Muscle of leg (tissue), 11 donors: Measurements from ENCODE around the gene COMMD3. TPM values are rescaled to one million over a fixed set of nuclear protein-coding genes. Genes with fewer than 3 reads are reported as not detected.

Experiments
- DNase-seq: peaks from one replicate; pipeline ENCODE4 v3.0.0; 2013
- H3K27ac ChIP-seq: one replicate; pipeline ENCODE4 v1.5.1; 2013; ENCODE audit warnings: mild to moderate bottlenecking, low read length, control low read depth
- H3K27me3 ChIP-seq: one replicate; pipeline ENCODE4 v1.6.1; 2013; ENCODE audit warnings: low read length; ENCODE audit not compliant: control insufficient read depth, insufficient read depth
- H3K36me3 ChIP-seq: one replicate; pipeline ENCODE4 v1.6.1; 2013; ENCODE audit warnings: low read length; ENCODE audit not compliant: control insufficient read depth, insufficient read depth
- H3K4me1 ChIP-seq: one replicate; pipeline ENCODE4 v1.6.1; 2013; ENCODE audit warnings: low read length; ENCODE audit not compliant: control insufficient read depth, insufficient read depth
- H3K4me3 ChIP-seq: one replicate; pipeline ENCODE4 v1.5.1; 2013; ENCODE audit warnings: low read length, control low read depth
- H3K9me3 ChIP-seq: replicated peaks from 2 replicates; pipeline ENCODE4 v1.6.1; 2013; ENCODE audit warnings: low read depth, low read length; ENCODE audit not compliant: control insufficient read depth
- WGBS: methylation state at CpG from one replicate; pipeline ENCODE4 v1.1.5; 2013; ENCODE audit warnings: missing lambda C conversion rate; ENCODE audit not compliant: insufficient coverage; 5-methylcytosine and 5-hydroxymethylcytosine counted together
- polyA plus RNA-seq, 8 donors: library from polyadenylated mRNA; unstranded; fragments of 120-200 nt; gene quantifications; one replicate each; pipeline versions ENCODE4 v1.2.1 to v1.2.3, GENCODE V29; 2013; ENCODE audit warnings: inconsistent platforms in 1 of 8, low replicate concordance in 1 of 8; ENCODE audit not compliant: insufficient read length in 8 of 8, insufficient read depth in 1 of 8
- total RNA-seq: library from RNA; stranded (reverse); fragments of 120-200 nt; gene quantifications from one replicate; pipeline ENCODE4 v1.2.4, GENCODE V29; 2013

COMMD3 gene
- total and polyA plus RNA-seq, 9 donors: 54.8 to 73.3 (median 66.0) TPM

DNA sequence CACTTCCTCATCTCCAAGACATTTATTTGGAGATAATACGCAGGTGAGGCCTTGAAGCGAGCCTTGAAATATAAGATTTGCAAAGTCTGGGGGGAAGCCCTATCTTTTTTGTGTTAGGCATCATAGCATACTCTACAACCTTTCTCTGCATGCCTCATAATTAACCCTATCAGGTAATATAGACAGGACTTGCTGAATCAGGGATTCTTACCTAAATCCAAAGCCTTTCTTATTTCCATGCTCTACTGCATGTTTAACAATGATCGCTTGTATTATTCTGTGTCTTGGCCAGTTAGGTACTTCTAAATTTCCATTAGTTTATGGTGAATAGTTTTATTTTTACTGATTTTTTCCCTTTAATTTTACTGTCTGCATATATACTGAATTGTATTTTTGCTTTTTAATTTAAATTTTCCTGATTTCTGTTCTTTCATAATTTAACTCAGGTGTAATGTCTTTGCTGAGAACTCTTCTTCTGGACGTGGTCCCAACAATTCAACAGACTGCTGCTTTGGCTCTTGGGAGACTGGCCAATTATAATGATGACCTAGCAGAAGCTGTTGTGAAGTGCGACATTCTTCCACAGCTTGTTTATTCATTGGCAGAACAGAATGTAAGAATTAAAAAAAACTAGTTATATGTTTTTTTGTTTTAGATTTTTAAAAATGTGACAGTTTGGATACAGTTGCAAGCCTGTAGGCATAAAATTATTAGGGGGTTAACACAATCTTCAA lies 48.4 kb downstream of the COMMD3 start:
- Histone ChIP-seq H3K27me3 (no peaks in the 10 kb centered on the region), H3K27ac (no peak overlapping the region), H3K4me1 (no peaks in the 10 kb centered on the region), H3K9me3 (no peaks in the 10 kb centered on the region), H3K4me3 (no peak overlapping the region), H3K36me3 (no peaks in the 10 kb centered on the region)
- DNase-seq: no peak
- no CpG with 5 or more reads among the region's 5 CpGs for WGBS

DNA sequence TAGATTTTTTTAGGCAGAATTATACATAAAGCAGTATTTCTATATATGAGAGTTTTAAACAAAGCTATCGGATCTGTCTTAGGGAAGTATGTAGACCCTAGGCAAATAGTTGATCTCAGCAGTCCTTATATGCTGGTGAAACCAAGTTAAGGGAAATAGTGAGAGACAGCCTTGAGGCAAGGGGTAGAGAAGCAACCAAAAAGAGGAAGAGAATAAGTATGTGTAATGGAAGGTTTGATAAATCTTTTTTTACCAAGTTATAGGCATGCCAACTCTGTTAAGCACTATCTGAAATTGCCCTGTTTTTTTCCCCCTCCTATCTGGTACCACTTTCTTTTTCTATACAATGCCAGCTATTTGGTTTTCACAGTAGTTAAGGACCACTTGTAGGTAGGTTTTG lies 49.0 kb downstream of the COMMD3 start:
- Histone ChIP-seq H3K4me1 (no peaks in the 10 kb centered on the region), H3K4me3 (no peak overlapping the region), H3K27me3 (no peaks in the 10 kb centered on the region), H3K27ac (no peak overlapping the region), H3K9me3 (no peaks in the 10 kb centered on the region), H3K36me3 (no peaks in the 10 kb centered on the region)
- WGBS: no CpG with 5 or more reads among the region's 1 CpG
- peak; percentile 59 for DNase-seq

DNA sequence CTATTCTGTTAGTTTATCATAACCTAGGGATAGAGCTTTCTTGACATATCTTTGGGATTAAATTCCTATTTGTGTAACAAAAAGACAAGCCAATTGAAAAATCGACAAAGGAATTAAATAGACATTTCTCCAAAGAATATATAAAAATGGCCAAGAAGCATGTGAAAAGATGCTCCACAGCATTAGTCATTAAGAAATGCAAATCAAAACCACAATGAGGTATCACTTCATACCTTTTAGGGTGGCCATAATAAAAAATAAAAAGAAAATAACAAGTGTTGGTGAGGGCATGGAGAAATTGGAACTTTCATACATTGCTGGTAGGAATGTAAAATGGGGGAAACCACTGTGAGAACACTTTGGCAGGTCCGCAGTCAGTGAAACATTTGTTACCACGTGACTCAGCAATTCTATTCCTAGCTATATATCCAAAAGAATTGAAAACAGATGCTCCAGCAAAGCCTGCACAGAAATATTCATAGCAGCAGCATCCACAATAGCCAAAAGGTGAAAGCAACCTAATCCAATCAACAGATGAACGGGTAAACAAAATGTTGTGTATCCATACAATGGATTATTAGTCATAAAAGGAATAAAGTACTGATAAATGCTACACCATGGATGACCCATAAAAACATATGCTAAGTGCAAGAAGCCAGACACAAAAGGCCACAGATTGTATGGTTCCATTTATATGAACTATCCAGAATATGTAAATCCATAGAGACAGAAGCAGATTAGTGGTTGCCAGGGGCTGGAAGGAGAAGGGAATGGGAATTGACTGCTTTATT lies 49.7 kb downstream of the COMMD3 start:
- H3K27me3 ChIP-seq: no peaks in the 10 kb centered on the region
- H3K27ac ChIP-seq: no peak overlapping the region
- WGBS: no CpG with 5 or more reads among the region's 4 CpGs
- H3K36me3 ChIP-seq: no peaks in the 10 kb centered on the region
- no peak overlapping the region for H3K4me3 ChIP-seq
- peak; percentile 16 for DNase-seq
- H3K4me1 ChIP-seq: no peaks in the 10 kb centered on the region
- no peaks in the 10 kb centered on the region for H3K9me3 ChIP-seq

DNA sequence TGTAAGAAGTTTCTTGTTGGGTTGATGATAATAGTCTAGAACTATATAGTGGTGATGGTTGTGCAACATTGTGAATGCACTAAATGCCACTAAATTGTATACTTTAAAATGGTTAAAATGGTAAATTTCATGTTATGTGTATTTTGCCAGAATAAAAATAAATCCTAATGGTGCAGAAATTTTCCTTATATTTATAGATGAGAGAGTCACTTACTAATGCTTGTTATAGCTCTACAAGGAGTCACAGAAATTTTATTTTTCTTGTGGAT lies 50.2 kb downstream of the COMMD3 start:
- Histone ChIP-seq H3K9me3 (no peaks in the 10 kb centered on the region), H3K27me3 (no peaks in the 10 kb centered on the region), H3K36me3 (no peaks in the 10 kb centered on the region), H3K4me3 (no peak overlapping the region), H3K27ac (no peak overlapping the region), H3K4me1 (no peaks in the 10 kb centered on the region)
- DNase-seq: no peak

DNA sequence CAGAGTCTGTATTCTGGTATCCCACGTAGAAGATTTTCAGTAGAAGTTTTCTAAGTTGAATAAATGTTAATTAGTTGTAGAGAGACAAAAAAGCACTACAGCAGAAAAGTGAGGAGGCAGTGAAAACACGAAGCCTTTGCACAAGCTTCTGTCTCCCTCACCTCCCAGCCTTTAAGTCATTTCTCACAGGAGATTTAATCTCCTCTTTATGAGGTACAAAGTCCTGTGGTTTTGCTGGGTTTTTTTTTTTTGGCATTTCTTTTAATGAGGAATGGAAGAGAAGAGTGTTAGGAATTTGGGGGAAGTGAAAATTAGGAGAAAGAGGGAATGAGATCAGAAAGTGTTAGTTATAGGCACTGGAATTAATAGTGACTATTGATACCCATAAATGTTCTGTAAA lies 50.6 kb downstream of the COMMD3 start:
- no CpG with 5 or more reads among the region's 2 CpGs for WGBS
- Histone ChIP-seq H3K4me3 (no peak overlapping the region), H3K36me3 (no peaks in the 10 kb centered on the region), H3K27me3 (no peaks in the 10 kb centered on the region), H3K27ac (no peak overlapping the region), H3K9me3 (no peaks in the 10 kb centered on the region), H3K4me1 (no peaks in the 10 kb centered on the region)
- DNase-seq: no peak

DNA sequence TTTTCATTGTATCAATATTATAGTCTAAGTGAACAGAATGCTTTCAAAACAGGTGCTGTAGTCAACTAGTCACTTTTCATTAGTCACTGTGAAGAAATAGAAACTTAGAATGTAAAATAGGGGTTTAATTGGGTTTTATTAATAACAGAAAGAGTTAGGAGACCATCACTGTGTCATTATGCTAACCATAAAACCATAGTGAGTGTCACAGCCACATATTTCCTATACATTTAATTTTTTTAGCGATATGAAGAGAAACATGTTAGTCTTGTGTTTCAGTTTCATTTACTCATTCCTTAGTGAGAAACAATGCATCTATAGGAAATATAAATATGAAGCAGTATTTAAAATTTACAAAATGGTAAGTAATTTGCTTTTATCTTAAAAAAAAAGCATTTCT lies 51.3 kb downstream of the COMMD3 start:
- Histone ChIP-seq H3K4me1 (no peaks in the 10 kb centered on the region), H3K27ac (no peak overlapping the region), H3K36me3 (no peaks in the 10 kb centered on the region)

DNA sequence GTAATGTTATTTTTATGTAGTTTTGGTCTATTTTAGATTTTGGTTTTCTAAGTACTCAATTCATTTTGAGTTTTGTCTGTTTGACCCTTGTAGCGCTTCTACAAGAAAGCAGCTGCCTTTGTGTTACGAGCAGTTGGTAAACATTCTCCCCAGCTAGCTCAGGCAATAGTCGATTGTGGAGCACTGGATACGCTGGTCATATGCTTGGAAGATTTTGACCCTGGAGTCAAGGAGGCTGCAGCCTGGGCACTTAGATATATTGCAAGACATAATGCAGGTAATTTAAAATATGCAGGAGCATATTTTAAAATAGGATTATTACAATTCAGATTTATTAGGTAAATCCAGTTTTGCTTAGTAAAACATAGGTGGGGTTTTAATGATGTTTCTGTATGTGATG lies 52.2 kb downstream of the COMMD3 start:
- WGBS: no CpG with 5 or more reads among the region's 4 CpGs
- Histone ChIP-seq H3K36me3 (no peaks in the 10 kb centered on the region), H3K9me3 (no peaks in the 10 kb centered on the region), H3K27ac (no peak overlapping the region), H3K4me3 (no peak overlapping the region), H3K27me3 (no peaks in the 10 kb centered on the region), H3K4me1 (no peaks in the 10 kb centered on the region)
- DNase-seq: no peak

More for the DNA sequence above, 51.3 kb downstream of the COMMD3 start:
- Histone ChIP-seq H3K9me3 (no peaks in the 10 kb centered on the region), H3K27me3 (no peaks in the 10 kb centered on the region), H3K4me3 (no peak overlapping the region)
- no peak for DNase-seq
- WGBS: no CpG with 5 or more reads among the region's 1 CpG

DNA sequence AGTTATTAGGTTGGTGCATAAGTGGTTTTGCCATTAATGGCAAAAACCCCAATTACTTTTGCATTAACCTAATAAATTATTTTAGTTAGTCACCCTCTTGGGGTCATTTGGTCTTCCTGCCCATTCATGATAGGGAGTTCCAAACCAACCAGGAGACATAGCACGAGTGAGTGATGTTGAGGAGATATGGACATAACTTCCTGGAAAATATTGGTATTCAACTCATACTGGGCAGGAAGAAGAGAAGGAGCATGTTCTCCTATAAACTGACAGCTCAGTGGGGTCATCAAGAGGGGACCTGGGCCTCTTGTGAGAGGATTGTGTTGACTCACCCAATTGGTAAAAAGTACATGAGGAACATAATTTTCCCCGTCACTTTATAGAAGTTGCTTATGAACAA lies 52.8 kb downstream of the COMMD3 start:
- Histone ChIP-seq H3K27me3 (no peaks in the 10 kb centered on the region), H3K4me3 (no peak overlapping the region), H3K27ac (no peak overlapping the region), H3K9me3 (no peaks in the 10 kb centered on the region), H3K36me3 (no peaks in the 10 kb centered on the region), H3K4me1 (no peaks in the 10 kb centered on the region)
- no peak for DNase-seq
- WGBS: no CpG with 5 or more reads among the region's 2 CpGs

DNA sequence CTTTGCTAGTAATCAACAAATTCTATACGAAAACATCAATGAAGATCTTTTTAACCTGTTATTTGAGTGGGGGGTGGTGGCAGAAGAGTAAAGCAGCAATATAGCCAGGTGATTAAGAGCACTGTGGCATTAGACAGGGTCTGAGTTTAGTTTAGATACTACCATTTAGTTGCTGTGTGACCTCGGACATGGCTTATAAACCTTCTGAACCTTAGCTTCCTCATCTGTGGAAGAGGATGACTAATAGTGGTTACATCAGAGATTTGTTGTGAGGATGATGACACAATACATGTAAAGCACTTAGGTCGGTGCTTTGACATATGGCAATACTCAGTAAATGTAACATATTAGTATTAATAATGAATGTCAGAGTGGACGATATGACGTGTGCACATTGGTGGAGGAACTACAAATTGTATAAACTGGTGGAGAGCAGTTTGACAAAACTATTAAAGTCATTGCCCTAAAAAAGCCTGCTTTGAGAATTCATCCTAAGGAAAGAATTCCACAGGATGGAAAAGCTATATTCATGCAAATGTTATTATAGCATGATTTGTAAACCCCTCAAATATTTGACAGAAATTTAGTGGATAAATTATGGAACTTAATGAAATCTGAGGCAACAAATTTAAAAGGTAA lies 53.4 kb downstream of the COMMD3 start:
- WGBS: no CpG with 5 or more reads among the region's 5 CpGs
- no peaks in the 10 kb centered on the region for H3K27me3 ChIP-seq
- H3K36me3 ChIP-seq: no peaks in the 10 kb centered on the region
- H3K4me3 ChIP-seq: no peak overlapping the region
- no peaks in the 10 kb centered on the region for H3K4me1 ChIP-seq
- peak; percentile 16 for DNase-seq
- no peaks in the 10 kb centered on the region for H3K9me3 ChIP-seq
- H3K27ac ChIP-seq: no peak overlapping the region
